ENCODE data around the gene GOLPH3.
"Not testable (repeated sequence)": the region's sequence is repeated elsewhere in the genome, so short reads cannot be mapped to it uniquely, and the experiment has no call there.

The GOLPH3 gene

DNA sequence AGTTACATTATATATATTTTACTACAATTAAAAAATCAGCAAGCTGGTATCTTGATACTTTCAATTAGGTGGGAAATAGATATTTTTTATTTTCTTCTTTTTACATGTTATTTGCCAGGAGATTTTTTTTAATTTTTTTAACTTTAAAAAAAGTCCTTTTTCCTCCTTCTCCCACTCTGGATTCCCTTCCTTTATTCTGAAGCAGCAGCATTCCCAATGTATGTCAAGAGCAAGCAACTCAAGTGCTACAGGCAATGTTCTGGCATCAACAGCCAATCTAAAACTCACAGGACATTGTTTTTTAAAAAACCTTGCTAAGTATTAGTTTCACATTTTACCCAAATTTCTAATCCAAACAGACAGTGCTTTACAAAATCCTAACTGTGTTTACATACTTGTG is 41.4 kb downstream of the GOLPH3 start:
- DNase-seq = no peak

DNA sequence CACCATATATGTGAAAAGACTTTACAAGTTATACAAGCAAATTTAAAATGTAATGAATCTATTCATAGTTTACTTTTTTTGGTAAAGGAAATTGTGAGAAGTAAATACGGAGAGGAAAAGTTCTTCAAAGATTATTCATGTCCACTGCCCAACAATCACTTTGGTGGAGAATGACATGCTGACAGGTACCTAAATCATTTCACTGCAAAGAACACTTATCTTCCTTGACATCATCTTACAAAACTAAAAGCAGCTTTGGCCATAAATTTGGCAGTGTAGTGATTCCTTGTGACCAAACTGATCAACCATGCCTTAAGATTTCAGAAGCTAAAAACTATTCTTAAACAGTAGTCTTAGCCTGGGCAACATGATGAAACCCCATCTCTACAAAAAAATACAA is 42.5 kb downstream of the GOLPH3 start:
- no peak for DNase-seq

DNA sequence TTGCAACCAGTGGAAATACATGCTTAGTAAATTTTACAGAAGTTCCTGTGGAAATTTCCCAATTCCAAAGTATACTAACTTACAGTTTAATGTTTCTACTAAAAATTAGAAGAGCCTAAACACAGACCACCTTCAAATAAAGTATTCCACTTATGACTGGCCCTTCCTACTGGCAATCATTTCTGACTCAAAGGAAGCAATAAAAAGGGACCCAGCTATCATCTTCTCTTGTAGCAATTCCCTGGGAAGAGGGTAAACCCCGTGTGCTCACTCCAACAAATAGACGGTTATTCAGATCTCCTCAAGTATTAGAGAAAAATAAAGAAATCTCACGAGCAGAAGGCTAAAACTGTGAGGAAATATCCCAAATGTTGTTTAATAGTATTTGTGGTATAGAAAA is 43.3 kb downstream of the GOLPH3 start:
- DNase-seq = no peak

DNA sequence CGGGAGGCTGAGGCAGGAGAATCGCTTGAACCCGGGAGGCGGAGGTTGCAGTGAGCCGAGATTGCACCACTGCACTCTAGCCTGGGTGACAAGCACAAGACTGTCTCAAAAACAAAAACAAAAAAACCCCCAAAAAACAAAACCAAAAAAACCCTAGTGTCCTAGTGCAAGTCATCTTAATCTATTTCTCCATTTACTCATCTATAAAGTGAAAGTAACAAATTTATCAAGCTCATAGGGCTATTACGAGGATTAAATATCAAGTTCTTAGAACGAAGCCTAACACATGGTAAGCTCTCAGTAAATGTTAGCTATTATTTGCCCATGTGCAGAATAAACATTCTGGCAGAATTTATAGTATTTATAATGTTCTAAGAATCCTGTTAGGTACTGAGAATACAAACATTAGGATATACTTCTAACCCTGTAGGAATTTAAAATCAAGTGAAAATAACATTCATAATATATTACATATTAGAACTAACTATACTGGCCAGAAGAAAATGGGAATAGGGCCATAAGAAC is 45.0 kb downstream of the GOLPH3 start:
- no peak for DNase-seq

DNA sequence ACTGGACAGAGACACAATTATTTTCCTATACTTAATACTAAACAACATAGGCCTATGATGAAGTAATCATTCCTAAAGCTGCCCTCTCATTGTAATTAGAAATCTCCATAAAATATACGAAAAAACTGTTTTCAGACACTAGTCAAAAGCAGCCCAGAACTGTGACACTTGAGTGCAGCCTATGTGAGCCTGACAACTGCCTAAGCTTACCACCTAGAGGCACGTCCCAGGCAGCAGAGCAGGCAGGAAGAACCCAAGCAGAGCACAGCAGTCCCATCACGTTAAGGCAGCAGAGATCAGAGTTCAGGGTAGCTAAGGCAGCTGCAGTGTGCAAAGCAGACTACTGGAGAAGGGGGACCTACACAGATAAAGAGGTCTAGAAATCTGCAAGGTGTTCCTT is 46.4 kb downstream of the GOLPH3 start:
- no peak for DNase-seq

DNA sequence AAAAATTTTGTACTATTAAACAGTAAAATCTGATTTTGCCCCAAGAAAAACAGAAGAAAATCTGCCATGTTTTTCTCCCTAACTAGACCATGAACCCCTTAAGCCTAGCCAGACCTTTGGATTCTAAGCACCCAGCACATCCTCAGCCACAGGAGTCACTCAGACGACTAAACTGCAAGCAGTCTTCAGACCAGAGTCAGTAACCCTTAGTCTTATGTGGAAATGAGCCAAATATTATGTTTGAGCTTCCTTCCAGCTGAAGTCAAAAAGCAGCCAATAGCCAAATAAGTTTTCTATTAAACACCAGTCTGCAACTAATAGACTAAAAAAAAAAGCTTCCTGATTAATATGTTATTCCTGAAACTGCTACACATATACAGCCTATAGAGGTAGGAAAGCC is 47.4 kb downstream of the GOLPH3 start:
- DNase-seq = no peak

DNA sequence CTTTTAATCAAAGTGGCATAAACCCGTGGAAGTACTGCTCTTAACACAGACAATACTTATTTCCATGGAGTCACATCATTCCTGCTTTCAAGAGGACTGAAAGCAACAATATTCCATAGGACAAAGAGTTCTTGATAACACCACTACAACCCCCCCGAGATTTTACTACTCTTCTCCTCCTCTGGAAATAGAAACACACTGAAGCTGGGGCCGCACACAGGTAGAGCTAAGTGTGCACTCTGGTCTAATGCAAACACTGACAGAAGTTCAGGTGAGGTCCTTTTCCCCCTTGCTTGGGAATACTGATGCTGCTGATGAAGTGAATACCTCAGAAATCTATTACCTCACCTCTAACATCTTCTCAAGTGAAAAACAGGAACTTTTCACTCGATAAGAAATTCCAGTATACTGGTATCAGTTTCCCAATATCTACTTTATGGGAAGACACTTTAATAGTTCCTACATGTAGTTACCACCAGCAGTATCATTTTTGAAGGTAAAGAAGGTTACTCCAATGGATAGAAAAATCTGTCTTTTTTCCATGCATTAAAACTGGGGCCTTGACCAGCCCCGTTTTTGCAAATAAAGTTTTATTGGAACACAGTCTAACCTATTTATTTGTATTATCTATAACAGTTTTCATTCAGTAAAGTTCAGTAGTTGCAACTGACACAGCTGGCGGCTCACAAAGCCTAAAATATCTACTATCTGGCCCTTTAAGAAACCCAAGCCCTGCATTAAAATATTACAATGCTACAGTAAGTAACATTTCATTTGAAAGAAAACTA is 50.0 kb downstream of the GOLPH3 start:
- no peak for DNase-seq

DNA sequence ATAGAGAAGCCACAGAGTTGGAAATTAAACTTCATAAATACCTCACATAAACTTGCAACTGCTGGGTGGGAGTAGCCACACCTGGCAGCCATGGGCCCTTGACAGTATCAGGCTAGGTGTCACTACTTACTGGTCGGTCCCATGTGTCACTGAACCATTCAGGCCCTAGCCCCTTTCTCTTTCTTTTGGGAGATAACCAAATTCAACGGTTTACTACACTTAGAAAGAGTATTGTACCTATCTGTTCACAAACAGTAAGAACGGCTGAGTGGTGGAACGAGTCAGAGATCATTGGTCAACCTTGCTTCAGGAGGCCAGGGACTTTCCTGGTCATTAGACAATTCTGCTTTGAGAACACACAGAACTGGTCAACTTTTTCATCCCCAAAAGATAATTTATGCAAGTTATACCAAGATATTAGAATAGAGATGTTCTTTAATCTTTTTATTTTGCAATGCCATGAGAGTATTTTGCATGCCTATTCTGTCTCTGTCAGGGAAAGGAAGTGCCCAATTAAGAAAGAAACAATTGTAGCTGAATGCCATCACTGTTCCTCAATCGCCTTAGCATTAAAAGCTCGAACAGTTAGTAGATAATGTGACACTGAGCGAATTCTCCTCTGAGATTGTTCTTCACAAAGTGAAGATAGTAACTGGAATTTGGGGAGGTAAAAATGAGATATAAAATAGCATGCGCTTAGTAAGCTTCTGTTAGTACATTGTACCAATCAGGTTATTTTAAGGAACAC is 50.9 kb downstream of the GOLPH3 start:
- no peak for DNase-seq

DNA sequence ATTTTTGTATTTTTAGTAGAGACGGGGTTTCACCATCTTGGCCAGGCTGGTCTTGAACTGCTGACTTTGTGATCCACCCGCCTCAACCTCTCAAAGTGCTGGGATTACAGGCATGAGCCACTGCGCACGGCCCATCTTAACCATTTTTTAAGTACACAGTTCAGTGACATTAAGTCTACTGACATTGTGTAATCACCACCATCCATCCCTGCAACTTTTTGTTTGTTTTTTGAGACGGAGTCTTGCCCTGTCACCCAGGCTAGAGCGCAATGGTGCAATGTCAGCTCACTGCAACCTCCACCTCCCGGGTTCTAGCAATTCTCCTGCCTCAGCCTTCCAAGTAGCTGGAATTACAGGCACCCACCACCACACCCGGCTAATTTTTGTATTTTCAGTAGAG is 55.2 kb downstream of the GOLPH3 start:
- not testable (repeated sequence) for DNase-seq

DNA sequence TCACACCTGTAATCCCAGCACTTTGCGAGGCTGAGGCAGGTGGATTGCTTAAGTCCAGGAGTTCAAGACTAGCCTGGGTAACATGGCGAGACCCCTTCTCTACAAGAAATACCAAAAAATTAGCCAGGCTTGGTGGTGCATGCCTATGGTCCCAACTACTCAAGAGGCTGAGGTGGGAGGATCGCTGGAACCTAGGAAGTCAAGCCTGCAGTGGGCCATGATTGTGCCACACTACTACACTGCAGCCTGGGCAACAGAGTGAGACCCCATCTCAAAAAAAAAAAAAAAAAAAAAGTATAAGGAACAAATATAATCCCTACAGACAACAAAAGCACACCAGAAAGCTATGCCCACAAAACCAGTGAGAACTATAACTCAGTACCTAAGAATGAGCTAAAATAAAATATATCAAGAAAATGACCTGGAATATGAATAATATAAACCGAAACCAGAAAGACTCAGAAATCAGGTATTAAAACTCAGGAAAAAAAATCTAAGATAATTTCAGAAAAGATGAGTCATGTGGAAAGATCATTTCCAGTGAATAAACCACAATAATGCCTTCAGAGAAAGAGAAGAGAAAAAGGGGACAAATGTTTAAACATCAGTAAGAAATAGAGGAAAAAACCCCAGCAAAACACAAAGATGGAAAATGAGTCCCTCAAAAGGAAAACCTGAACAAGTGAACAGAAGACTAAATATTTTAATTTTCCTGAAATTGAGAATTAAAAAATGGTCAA is 57.4 kb downstream of the GOLPH3 start:
- DNase-seq = no peak

DNA sequence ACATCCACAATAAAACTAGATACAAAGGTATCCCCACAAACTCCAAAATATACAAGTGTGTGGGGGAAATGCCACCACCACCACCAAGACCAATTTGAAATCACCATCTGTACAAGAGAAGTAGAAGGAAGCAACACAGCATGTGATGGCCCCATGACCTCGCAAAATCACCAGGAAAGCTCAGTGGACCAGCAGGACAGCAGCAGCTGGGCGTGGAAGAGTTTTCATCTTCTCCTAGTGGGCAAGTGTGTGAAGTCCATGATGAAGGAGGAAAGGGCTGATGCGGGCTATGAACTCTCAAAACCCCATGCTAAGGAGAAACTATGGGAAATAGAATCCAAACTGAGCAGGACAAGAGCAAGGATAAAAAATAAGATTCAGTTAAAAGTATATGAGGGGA is 58.1 kb downstream of the GOLPH3 start:
- no peak for DNase-seq

DNA sequence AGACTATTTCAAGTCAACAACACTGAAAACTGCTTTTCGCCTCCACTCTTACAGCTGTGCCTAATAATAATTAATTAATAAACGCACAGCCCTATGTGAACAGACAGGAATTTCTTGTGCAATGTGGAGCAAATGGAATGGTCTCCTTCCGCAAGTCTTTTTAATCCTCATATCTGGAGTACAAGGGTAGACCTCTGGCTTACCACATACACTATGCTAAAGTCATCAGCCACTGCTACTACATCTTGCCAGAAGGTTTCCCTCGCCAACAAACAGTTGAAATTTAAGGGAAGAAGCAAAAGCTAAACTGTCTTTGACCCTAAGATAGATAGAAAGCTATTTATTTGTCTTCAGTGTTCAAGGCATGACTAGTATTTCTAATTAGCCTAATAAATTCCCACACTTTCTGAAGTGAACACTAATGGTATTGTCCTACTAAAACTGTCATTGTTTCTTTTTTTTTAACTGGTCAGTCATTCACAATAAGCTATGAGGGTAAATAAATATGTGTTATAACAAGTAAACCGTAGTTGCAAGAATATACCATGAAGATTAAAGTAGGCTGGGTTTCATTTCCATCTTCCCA is 63.9 kb downstream of the GOLPH3 start:
- DNase-seq = no peak

DNA sequence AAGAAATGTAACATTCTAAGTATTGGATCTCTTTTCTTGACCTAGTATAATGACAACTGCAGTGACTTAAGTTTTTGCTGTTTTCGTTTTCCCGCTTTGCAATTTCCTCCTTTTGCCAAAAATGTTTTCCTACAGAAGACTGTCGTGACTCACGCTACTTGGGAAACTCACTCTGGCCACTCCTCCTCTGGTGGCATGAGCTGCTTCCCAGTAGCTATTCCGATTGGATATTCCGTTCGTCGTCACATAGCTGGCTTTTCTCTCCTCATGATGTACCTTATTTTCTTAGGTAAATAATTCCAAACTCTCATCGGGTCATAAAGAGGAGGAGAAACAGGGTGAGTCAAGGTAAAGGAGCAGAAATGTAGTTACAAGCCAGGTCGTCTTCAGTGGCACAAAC is 64.9 kb downstream of the GOLPH3 start:
- DNase-seq = no peak

DNA sequence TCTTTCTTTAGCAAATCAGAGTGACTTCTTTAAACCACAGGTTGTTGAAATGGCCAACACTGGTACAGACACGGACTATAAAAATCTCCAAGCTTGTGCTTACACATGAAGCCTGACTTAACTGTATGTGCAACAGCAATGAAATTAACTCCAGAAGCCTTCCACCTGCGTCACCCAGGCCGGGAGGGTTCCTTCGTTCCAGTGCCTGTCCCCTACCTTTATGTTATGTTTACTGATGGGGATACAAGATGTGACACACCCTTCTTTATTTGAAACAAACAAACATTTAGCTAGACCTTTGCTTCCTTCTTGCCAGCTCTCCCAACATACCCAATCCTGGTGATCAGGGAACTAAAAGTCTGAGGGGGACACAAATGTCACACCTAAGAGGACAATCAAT is 66.0 kb downstream of the GOLPH3 start:
- no peak for DNase-seq

DNA sequence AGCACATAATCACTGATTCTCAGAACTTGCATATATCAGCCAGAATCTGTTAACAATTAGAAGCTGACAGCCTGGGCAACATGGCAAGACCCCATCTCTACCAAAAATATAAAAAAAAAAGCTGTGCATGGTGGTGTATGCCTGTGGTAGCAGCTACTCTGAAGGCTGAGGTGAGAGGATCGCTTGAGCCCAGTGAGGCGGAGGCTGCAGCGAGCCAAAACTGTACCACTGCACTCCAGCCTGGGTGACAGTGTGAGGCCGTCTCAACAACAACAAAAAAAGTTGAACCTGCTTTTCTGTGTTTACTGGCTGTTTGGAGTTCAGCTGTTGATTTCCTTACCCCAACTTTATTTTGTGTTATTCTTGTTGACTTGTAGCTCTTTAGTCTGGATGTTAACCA is 66.8 kb downstream of the GOLPH3 start:
- DNase-seq = no peak

DNA sequence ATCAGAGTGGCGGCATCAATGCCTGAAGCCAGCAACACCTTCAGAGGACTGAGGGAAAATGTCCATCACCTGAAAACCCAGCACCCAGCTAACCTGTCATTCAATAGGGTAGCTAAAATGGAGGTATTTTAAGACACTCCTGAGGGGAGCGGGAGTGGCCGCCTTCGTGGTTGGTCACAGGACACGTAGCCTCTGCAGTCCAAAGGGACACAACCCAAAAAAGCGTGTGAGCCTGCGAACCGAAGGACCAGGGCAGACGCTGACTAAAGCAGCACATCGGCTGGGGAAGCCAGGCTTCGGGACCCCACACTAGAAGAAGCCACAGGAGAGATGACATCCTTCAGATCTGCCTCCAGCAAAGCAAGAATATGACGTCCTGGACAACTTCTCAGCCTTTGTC is 70.6 kb downstream of the GOLPH3 start:
- DNase-seq = no peak

DNA sequence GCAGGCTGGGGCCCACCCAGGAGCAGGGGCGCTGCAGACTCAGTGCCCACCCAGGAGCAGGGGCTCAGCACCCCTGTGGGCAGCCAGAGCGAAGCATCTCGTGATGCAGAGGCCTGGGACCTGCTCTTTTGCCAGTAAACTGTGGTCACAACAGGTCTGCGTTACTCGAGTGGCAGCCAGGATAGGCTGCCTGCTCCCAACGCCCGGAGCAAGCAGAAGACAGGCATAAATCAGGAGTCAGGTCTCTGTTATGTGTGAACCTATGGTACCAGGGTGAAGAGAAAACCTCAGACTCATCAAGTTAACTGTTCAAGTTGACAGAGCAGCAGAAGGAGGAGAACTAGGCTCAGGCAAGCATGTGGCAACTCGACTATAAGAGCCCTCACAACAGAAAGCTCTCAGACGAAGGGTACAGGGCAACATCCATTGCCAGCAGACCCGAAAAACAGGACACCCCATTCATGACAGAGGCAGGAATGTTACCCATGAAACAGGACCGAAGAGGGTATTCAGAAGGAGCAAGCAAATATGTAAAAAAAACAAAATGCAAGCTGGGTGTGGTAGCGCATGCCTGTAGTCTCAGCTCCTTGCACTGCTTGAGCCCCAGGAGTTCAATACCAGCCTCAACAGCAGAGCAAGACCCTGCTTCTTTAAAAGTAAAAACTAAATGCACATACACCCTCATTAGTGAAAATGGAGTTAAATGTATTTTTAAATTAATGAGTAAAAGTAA is 71.7 kb downstream of the GOLPH3 start:
- DNase-seq = no peak

DNA sequence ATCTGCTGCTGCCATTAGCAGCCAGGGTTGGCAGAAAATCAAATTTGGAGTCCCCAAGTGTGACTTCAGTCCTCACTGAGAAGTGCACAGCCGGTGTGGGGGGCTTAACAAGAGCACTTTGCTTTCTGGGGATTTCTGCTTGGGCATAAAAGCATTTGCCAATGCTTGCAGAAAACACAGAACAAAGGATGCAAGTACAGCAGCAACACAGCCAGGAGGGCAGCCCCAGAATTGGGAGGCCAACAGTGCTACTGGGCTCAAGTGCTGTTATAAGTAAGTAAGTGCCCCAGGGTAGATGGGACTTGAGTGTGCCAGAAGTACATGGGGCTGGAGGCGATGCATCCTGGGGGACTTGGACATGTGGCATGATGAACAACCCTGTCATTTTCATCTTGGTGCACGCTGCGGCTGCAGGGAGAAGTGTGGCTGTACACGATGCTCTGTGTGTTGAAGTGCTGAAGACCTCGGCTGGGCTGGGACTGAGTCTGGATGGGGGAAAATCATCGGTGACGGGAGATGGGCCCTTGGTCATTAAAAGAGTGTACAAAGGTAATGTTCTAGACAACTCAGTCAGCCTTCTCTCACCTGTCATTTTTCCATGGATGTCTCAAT is 73.3 kb downstream of the GOLPH3 start:
- DNase-seq = no peak

DNA sequence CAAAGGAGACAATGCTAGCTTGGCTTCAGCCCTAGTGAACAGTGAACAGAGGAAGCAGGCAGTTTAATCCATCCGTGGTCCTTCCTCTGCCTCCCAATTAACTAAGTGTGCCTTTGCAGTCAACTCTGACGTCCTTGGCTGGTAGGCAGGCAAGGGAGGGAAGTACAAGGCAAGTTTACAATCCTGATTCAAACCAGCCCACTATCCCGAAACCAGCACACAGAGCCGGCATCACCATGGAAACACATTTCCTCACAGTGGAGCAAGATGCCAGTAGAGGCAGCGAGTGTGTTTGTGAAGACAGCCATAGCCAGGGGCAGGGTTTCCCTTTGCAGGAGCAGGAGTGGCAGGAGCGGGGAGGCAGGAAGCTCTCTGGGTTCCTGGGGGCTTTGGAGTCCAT is 73.9 kb downstream of the GOLPH3 start:
- DNase-seq = no peak

DNA sequence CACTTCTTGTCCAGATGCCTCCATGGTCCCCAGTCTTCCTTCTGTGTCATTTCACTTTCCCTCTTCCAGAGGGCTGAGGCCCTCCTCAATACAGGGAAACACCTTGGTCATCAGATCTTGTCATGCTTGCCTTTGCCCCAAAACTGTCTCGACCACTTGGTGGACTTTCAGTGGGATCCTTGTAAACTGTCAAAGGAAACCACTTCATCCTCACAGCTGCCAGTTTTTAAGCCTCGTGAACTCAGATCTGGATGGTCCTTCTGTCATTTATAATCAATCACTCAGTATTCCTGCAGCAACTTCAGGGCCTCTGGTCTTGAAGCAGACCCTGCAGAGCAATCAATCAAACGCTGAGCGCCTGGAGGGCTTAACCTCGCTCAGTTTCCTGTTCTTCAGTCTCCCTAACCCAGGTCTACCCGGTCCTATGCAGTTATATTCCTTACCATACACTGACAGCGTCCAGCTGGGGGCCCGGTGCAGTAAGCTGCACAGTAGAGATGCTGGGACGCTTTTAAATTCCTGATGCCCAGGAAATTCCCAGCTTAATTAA is 74.6 kb downstream of the GOLPH3 start:
- DNase-seq = no peak

DNA sequence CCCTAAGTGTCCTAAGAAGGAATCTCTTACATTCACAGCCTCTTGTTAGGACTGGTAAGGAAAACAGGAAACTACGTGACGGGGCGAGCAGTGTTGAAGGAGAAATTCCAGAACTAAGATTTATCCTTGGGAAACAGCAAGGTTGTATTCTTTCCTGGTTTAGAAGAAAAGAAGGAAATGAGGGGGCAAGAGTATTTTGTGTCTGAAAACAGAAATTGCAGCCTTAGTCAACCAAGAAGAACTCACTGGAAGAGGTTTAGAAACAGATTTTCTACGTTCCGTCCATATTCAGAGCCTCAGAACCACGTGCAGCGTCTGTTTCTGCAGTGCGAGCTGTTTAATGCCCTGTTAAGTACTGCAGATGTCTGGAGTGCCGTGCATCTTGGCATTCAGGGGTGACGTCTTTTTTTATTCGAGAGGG is 75.2 kb downstream of the GOLPH3 start:
- DNase-seq = no peak

DNA sequence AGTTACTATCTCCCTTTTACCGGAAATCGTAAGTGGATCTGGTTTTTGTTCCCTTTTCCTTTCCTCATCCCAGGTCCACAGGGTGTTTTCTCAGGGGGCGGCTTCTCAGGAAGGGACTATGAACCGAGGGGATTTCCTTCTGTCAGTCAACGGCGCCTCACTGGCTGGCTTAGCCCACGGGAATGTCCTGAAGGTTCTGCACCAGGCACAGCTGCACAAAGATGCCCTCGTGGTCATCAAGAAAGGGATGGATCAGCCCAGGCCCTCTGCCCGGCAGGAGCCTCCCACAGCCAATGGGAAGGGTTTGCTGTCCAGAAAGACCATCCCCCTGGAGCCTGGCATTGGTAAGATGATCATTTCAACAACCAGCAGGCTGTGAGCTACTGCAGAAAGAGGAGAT is 75.8 kb downstream of the GOLPH3 start:
- no peak for DNase-seq

Data from NCI-H774 (cell line).